Right forelimb (tissue), 1 donor: ENCODE data around the gene CCDC194.

ENCODE experiments used
- DNase-seq: peaks from one replicate; pipeline ENCODE4 v3.0.0-alpha.2; 2018

Gene CCDC194

GRCh38 chr19:17365361-17365760, 28.6 kb downstream of the CCDC194 start:
- peak; percentile 20 for DNase-seq

- peak; percentile 12 for DNase-seq
Observed at GRCh38 chr19:17363852-17364605, 30.0 kb downstream of the CCDC194 start.

GRCh38 chr19:17359905-17360800, 33.8 kb downstream of the CCDC194 start:
- peak; percentile 17 for DNase-seq

- peak; percentile 28 for DNase-seq
Observed at GRCh38 chr19:17358395-17358794, 35.6 kb downstream of the CCDC194 start.

GRCh38 chr19:17357724-17358123, 36.3 kb downstream of the CCDC194 start:
- peak; percentile 29 for DNase-seq

- no peak for DNase-seq
Observed at GRCh38 chr19:17357078-17357666, 36.8 kb downstream of the CCDC194 start.

- DNase-seq, result no peak
Observed at GRCh38 chr19:17353386-17353785, 40.6 kb downstream of the CCDC194 start.

GRCh38 chr19:17352608-17353280, 41.3 kb downstream of the CCDC194 start:
- DNase-seq, result no peak

GRCh38 chr19:17351815-17352435, 42.1 kb downstream of the CCDC194 start:
- no peak for DNase-seq

- DNase-seq, result peak; percentile 69
Observed at GRCh38 chr19:17348700-17349099, 45.3 kb downstream of the CCDC194 start.

- no peak for DNase-seq
Observed at GRCh38 chr19:17347877-17348276, 46.1 kb downstream of the CCDC194 start.

- DNase-seq, result no peak
Observed at GRCh38 chr19:17347361-17347760, 46.6 kb downstream of the CCDC194 start.

GRCh38 chr19:17346109-17346671, 47.8 kb downstream of the CCDC194 start:
- peak; percentile 86 for DNase-seq

GRCh38 chr19:17341845-17342244, 52.2 kb downstream of the CCDC194 start:
- DNase-seq, result no peak

GRCh38 chr19:17341386-17341785, 52.6 kb downstream of the CCDC194 start:
- no peak for DNase-seq

GRCh38 chr19:17340871-17341357, 53.1 kb downstream of the CCDC194 start:
- no peak for DNase-seq
